ENCODE results near the gene WDR13. TPM values are rescaled to one million over a fixed set of nuclear protein-coding genes. Genes with fewer than 3 reads are reported as not detected.
"Not testable (repeated sequence)": the region's sequence is repeated elsewhere in the genome, so short reads cannot be mapped to it uniquely, and the experiment has no call there.

The WDR13 gene
- total RNA-seq, 4 donors from 2014 or later = 108 to 224 (median 126) TPM

DNA sequence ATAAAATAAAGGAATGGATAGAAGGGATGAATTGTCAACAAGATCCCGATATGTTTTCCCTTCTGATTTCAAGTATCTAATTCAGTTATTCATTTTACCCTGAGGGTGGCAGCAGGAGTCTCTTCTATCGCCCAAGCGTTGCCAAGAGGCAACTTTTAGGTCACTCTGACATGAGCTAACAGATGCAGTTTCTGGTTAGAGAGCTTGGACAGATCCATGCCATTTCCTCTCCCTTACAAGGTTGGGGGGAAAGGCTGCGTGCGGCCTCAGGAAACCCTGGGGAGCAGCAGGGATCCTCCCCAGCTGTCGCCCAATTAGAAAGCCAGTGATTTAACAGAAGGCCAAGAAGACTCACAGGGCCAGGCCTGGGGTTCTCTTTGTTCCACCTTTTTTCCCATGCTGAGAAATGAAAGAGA lies 51.1 kb downstream of the WDR13 start:
- 2 to 34% methylated on average over 6 of the region's 6 CpGs for WGBS, 2 donors
- H3K4me1 ChIP-seq = peaks cover 0 to 9% (median 0%) of the 10 kb centered on the region in 4 donors
- H3K27me3 ChIP-seq = peaks cover 0 to under 1% of the 10 kb centered on the region in 2 donors
- TF ChIP-seq EP300 (IDR thresholded peaks at IDR 0.05) (peak in 1 of 2 donors; percentile 21), POLR2A (IDR thresholded peaks at IDR 0.05) (no peak)
- TF ChIP-seq, protein P1, sequence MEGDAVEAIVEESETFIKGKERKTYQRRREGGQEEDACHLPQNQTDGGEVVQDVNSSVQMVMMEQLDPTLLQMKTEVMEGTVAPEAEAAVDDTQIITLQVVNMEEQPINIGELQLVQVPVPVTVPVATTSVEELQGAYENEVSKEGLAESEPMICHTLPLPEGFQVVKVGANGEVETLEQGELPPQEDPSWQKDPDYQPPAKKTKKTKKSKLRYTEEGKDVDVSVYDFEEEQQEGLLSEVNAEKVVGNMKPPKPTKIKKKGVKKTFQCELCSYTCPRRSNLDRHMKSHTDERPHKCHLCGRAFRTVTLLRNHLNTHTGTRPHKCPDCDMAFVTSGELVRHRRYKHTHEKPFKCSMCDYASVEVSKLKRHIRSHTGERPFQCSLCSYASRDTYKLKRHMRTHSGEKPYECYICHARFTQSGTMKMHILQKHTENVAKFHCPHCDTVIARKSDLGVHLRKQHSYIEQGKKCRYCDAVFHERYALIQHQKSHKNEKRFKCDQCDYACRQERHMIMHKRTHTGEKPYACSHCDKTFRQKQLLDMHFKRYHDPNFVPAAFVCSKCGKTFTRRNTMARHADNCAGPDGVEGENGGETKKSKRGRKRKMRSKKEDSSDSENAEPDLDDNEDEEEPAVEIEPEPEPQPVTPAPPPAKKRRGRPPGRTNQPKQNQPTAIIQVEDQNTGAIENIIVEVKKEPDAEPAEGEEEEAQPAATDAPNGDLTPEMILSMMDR (IDR thresholded peaks at IDR 0.05) = peak in 4 of 5 experiments; percentile 23 to 50 (median 24)
- H3K4me3 ChIP-seq = no peak overlapping the region
- no peaks in the 10 kb centered on the region for H3K36me3 ChIP-seq
- peak overlapping the region in 2 of 4 donors; percentile 46 to 61 for H3K27ac ChIP-seq
- H3K9me3 ChIP-seq = no peaks in the 10 kb centered on the region
- DNase-seq (ENCODE audit: low spot score in 2 of 2) = peak; percentile 15 to 56

DNA sequence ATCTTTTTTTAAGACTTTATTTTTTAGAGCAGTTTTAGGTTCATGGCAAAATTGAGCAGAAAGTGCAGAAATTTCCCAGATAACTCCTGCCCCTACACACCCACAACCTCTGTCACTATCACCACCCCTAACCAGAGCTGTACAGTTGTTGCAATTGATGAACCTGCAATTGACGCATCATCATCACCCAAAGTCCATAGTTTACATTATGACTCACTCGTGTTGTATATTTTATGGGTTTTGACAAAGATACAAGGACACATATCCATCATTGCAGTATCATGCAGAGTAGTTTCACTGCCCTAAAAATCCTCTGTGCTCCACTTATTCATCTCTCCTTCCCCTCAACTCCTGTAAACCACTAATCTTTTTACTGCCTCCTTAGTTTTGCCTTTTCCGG lies 51.8 kb downstream of the WDR13 start:
- no peak for DNase-seq (ENCODE audit: low spot score in 2 of 2)
- Histone ChIP-seq H3K36me3 (no peaks in the 10 kb centered on the region), H3K27me3 (peaks cover 0 to 3% of the 10 kb centered on the region in 2 donors), H3K4me1 (peaks cover 0 to 9% (median 0%) of the 10 kb centered on the region in 4 donors), H3K9me3 (no peaks in the 10 kb centered on the region), H3K4me3 (no peak overlapping the region), H3K27ac (peak overlapping the region in 1 of 4 donors; percentile 61)
- 76 to 81% methylated on average over 3 of the region's 3 CpGs for WGBS, 2 donors
- TF ChIP-seq EP300 (IDR thresholded peaks at IDR 0.05) = no peak

DNA sequence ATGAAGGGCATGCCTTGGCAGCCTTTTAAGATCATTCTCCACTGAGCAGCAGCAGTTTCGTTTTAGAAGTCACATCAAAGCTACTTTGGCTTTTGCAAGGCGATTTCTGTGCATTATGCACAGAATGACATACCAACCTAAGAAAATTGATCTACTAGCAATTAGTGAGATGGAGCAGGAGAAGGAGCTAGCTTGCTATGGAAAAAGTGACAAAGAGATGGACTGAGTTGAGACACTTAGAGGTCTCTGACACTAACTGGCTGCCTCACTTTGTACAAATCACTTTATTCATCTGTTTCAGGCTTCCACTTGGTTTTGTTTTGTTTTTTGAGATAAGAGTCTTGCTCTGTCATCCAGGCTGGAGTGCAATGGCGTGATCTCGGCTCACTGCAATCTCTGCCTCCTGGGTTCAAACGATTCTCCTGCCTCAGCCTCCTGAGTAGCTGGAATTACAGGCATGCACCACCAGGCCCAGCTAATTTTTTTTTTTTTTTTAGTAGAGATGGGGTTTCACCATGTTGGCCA lies 54.8 kb downstream of the WDR13 start:
- WGBS, 2 donors = 65 to 73% methylated on average over 5 of the region's 5 CpGs
- H3K27me3 ChIP-seq; H3K4me1 ChIP-seq; H3K36me3 ChIP-seq; DNase-seq (ENCODE audit: low spot score in 2 of 2); H3K9me3 ChIP-seq; H3K27ac ChIP-seq; H3K4me3 ChIP-seq: not testable (repeated sequence)

DNA sequence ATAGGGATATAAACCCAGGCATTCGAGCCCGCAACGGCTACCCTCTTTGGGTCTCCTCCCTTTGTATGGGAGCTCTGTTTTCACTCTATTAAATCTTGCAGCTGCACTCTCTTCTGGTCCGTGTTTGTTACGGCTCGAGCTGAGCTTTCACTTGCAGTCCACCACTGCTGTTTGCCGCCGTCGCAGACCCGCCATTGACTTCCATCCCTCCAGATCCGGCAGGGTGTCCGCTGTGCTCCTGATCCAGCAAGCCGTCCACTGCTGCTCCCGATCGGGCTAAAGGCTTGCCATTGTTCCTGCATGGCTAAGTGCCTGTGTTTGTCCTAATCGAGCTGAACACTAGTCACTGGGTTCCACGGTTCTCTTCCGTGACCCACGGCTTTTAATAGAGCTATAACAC lies 57.5 kb downstream of the WDR13 start:
- H3K4me3 ChIP-seq; DNase-seq (ENCODE audit: low spot score in 2 of 2); H3K27me3 ChIP-seq; H3K9me3 ChIP-seq; H3K4me1 ChIP-seq; H3K36me3 ChIP-seq; H3K27ac ChIP-seq: not testable (repeated sequence)
- WGBS, 2 donors = 22 to 57% methylated on average over 19 of the region's 19 CpGs

Small RNA genes within 50 kb of the gene (small RNA-seq; reads per million reads assigned to genes)
- gene MRPL32P1 = not detected

Other genes starting within 250 kb of the WDR13 start
- gene SSX3, start 240.8 kb upstream of the WDR13 start, total RNA-seq = not detected
- gene SSX4, start 214.0 kb upstream of the WDR13 start, total RNA-seq = not detected
- not detected for gene SSX4B, start 185.5 kb upstream of the WDR13 start, total RNA-seq
- gene SLC38A5, start 127.2 kb upstream of the WDR13 start, total RNA-seq = 10 to 100 TPM in 1 of 4 donors, 1 to 10 TPM in 3; 2.4 to 21.9 (median 4.5) TPM
- 10 to 100 TPM; 46.1 to 81.3 (median 51.0) TPM for gene FTSJ1, start 121.3 kb upstream of the WDR13 start, total RNA-seq
- 10 to 100 TPM in 3 of 4 donors, 1 to 10 TPM in 1; 8.8 to 19.8 (median 16.1) TPM for gene PORCN, start 88.5 kb upstream of the WDR13 start, total RNA-seq
- 10 to 100 TPM; 21.1 to 29.2 (median 23.6) TPM for gene EBP, start 75.7 kb upstream of the WDR13 start, total RNA-seq
- 10 to 100 TPM in 3 of 4 donors, 1 to 10 TPM in 1; 9.9 to 15.9 (median 12.2) TPM for gene TBC1D25, start 57.8 kb upstream of the WDR13 start, total RNA-seq
- 100 to 1,000 TPM; 170 to 235 (median 217) TPM for gene RBM3, start 23.0 kb upstream of the WDR13 start, total RNA-seq
- 10 to 100 TPM in 2 of 4 donors, 1 to 10 TPM in 2; 3.1 to 32.7 (median 9.8) TPM for gene WAS, start 86.3 kb downstream of the WDR13 start, total RNA-seq
- gene SUV39H1, start 99.2 kb downstream of the WDR13 start, total RNA-seq = 10 to 100 TPM in 1 of 4 donors, 1 to 10 TPM in 3; 4.2 to 10.0 (median 5.2) TPM
- not detected for gene GLOD5, start 164.3 kb downstream of the WDR13 start, total RNA-seq
- gene GATA1, start 189.1 kb downstream of the WDR13 start, total RNA-seq = under 1 TPM in 1 of 4 donors, not detected in 3; 0.90 TPM
- 100 to 1,000 TPM; 101 to 160 (median 120) TPM for gene HDAC6, start 204.6 kb downstream of the WDR13 start, total RNA-seq
- not detected for gene ERAS, start 229.0 kb downstream of the WDR13 start, total RNA-seq
- gene PCSK1N, start 238.1 kb downstream of the WDR13 start, total RNA-seq = 10 to 100 TPM in 1 of 4 donors, 1 to 10 TPM in 3; 5.0 to 21.8 (median 7.3) TPM

Measured in tibial nerve (tissue), 4 donors.